GM23338 (cell line): ENCODE results near the gene EPB41L5.
A peak's percentile ranks its signal among the peaks of the same experiment; 100 is the strongest.

Experiments used
- CREB1 ChIP-seq: fragments of 250-450 bp; sonication (Bioruptor Pico); IDR thresholded peaks from 2 replicates; pipeline ENCODE4 v1.5.0; 2020; ENCODE audit warnings: low read depth, mild to moderate bottlenecking, moderate library complexity
- EZH2 ChIP-seq: fragments of 200-600 bp; sonication (generic); IDR thresholded peaks from one replicate; pipeline ENCODE4 v1.8.0; 2017; ENCODE audit warnings: antibody characterized with exemption, mild to moderate bottlenecking, low read depth; ENCODE audit not compliant: unreplicated experiment
- EZH2phosphoT487 ChIP-seq: fragments of 200-600 bp; sonication (generic); IDR thresholded peaks from one replicate; pipeline ENCODE4 v1.8.1; 2018; ENCODE audit warnings: antibody characterized with exemption; ENCODE audit not compliant: unreplicated experiment
- JUNB ChIP-seq: IDR thresholded peaks from one replicate; pipeline ENCODE4 v1.6.1; 2016; ENCODE audit warnings: antibody characterized with exemption; ENCODE audit not compliant: unreplicated experiment
- POLR2AphosphoS5 ChIP-seq: IDR thresholded peaks from 2 replicates; pipeline ENCODE4 v1.6.1; 2016; ENCODE audit warnings: antibody characterized with exemption, low read depth
- STAT1 ChIP-seq: IDR thresholded peaks from one replicate; pipeline ENCODE4 v1.6.1; 2016; ENCODE audit warnings: antibody characterized with exemption; ENCODE audit not compliant: unreplicated experiment
- ZNF114 ChIP-seq: fragments of 250-450 bp; sonication (Bioruptor Pico); IDR thresholded peaks from 2 replicates; pipeline ENCODE4 v1.5.0; 2020; ENCODE audit warnings: mild to moderate bottlenecking, moderate library complexity
- ZNF331 ChIP-seq: fragments of 250-450 bp; sonication (Bioruptor Pico); IDR thresholded peaks from 2 replicates; pipeline ENCODE4 v1.5.0; 2020; ENCODE audit warnings: low read depth, mild to moderate bottlenecking, moderate library complexity
- TF ChIP-seq, protein P1 (sequence below), 2 experiments: fragments of 200-600 bp in 1 of 2; sonication (generic) in 1 of 2; conservative IDR thresholded peaks; 2 replicates each; pipeline versions ENCODE4 v1.5.1 to v1.6.1; 2016 to 2017; ENCODE audit warnings: antibody characterized with exemption in 2 of 2, low read depth in 2 of 2, mild to moderate bottlenecking in 2 of 2, moderate library complexity in 1 of 2
- TF ChIP-seq, protein P2 (sequence below): IDR thresholded peaks from one replicate; pipeline ENCODE4 v1.6.1; 2018; ENCODE audit warnings: antibody characterized with exemption; ENCODE audit not compliant: unreplicated experiment
- TF ChIP-seq, protein P3 (sequence below): IDR thresholded peaks from 2 replicates; pipeline ENCODE4 v1.6.1; 2016; ENCODE audit warnings: antibody characterized with exemption

DNA sequence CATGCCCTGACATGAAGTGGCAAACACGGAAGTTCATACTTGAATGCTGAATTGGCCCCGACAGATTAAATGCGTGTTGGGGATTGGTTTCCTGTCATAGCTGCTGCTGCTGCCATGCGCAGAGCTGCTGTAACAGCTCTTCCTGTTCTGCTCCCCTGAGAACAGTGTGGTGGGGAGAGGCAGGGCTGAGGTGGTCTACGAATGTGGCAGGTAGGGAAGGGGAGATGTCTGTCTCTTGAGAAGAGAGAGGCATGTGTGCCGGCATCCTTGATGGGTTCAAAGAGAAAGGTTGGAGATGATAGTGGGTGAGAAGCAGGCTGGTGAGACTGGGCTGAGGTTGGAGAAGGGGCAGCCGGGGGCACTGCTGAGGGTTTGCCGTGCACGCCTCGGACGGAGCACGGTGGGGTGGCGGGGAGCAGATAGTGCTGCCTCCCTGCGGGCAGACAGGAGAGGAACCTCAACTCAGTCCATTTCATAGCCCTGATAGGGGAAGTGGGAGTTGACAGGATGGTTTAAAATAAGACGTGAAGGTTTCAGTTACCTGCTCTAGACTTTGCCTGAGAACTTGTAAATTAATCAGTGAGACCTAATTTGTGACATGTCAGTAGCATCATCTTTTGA, 164.2 kb downstream of the EPB41L5 start:
- no peak for TF ChIP-seq EZH2phosphoT487
- TF ChIP-seq EZH2: no peak
- TF ChIP-seq, protein P1, sequence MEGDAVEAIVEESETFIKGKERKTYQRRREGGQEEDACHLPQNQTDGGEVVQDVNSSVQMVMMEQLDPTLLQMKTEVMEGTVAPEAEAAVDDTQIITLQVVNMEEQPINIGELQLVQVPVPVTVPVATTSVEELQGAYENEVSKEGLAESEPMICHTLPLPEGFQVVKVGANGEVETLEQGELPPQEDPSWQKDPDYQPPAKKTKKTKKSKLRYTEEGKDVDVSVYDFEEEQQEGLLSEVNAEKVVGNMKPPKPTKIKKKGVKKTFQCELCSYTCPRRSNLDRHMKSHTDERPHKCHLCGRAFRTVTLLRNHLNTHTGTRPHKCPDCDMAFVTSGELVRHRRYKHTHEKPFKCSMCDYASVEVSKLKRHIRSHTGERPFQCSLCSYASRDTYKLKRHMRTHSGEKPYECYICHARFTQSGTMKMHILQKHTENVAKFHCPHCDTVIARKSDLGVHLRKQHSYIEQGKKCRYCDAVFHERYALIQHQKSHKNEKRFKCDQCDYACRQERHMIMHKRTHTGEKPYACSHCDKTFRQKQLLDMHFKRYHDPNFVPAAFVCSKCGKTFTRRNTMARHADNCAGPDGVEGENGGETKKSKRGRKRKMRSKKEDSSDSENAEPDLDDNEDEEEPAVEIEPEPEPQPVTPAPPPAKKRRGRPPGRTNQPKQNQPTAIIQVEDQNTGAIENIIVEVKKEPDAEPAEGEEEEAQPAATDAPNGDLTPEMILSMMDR (conservative IDR thresholded peaks at IDR 0.05; ENCODE audit: low read depth in 2 of 2): peak; percentile 19 to 49; a peak in 1 of 4 replicates
- TF ChIP-seq, protein P2, sequence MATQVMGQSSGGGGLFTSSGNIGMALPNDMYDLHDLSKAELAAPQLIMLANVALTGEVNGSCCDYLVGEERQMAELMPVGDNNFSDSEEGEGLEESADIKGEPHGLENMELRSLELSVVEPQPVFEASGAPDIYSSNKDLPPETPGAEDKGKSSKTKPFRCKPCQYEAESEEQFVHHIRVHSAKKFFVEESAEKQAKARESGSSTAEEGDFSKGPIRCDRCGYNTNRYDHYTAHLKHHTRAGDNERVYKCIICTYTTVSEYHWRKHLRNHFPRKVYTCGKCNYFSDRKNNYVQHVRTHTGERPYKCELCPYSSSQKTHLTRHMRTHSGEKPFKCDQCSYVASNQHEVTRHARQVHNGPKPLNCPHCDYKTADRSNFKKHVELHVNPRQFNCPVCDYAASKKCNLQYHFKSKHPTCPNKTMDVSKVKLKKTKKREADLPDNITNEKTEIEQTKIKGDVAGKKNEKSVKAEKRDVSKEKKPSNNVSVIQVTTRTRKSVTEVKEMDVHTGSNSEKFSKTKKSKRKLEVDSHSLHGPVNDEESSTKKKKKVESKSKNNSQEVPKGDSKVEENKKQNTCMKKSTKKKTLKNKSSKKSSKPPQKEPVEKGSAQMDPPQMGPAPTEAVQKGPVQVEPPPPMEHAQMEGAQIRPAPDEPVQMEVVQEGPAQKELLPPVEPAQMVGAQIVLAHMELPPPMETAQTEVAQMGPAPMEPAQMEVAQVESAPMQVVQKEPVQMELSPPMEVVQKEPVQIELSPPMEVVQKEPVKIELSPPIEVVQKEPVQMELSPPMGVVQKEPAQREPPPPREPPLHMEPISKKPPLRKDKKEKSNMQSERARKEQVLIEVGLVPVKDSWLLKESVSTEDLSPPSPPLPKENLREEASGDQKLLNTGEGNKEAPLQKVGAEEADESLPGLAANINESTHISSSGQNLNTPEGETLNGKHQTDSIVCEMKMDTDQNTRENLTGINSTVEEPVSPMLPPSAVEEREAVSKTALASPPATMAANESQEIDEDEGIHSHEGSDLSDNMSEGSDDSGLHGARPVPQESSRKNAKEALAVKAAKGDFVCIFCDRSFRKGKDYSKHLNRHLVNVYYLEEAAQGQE: no peak
- TF ChIP-seq STAT1: no peak
- no peak for TF ChIP-seq CREB1 (CRISPR knock-in tag)
- TF ChIP-seq POLR2AphosphoS5: no peak
- TF ChIP-seq JUNB: no peak
- TF ChIP-seq ZNF331 (CRISPR knock-in tag): no peak
- TF ChIP-seq, protein P3, sequence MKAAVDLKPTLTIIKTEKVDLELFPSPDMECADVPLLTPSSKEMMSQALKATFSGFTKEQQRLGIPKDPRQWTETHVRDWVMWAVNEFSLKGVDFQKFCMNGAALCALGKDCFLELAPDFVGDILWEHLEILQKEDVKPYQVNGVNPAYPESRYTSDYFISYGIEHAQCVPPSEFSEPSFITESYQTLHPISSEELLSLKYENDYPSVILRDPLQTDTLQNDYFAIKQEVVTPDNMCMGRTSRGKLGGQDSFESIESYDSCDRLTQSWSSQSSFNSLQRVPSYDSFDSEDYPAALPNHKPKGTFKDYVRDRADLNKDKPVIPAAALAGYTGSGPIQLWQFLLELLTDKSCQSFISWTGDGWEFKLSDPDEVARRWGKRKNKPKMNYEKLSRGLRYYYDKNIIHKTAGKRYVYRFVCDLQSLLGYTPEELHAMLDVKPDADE: no peak
- TF ChIP-seq ZNF114 (CRISPR knock-in tag): no peak
